ENCODE results near the gene TSHZ3.

GRCh38 chr19:31372246-31372781 is 23.1 kb upstream of the TSHZ3 start:
- TF ChIP-seq POLR2A (IDR thresholded peaks at IDR 0.05) (no peak), CTCF (IDR thresholded peaks at IDR 0.05) (no peak)

Data from lower leg skin (tissue), 3 donors.